OCI-LY3 (cell line): ENCODE measurements around the gene SIGLEC9.

Source experiments
- H2AFZ ChIP-seq: fragments of 200-600, 300-600 bp; shearing (Covaris generic); 2 replicates; pipeline ENCODE4 v1.6.0; 2014; ENCODE audit warnings: antibody characterized with exemption, low read depth, low read length
- H3K27ac ChIP-seq: fragments of 200-600, 300-600 bp; sonication (generic); 2 replicates; pipeline ENCODE4 v1.5.1; 2014; ENCODE audit warnings: mild to moderate bottlenecking, low read length, moderate library complexity, mixed read lengths
- H3K27me3 ChIP-seq: fragments of 200-600, 300-600 bp; sonication (generic); 2 replicates; pipeline ENCODE4 v1.6.1; 2014; ENCODE audit warnings: low read depth, low read length, mixed read lengths
- H3K36me3 ChIP-seq: fragments of 200-600, 300-600 bp; sonication (generic); replicated peaks from 2 replicates; pipeline ENCODE3; 2014; ENCODE audit warnings: low read depth, low read length, mixed read lengths
- H3K4me1 ChIP-seq: fragments of 300-600, 200-600 bp; sonication (generic); 2 replicates; pipeline ENCODE4 v1.6.1; 2014; ENCODE audit warnings: low read length, mixed read lengths
- H3K4me2 ChIP-seq: fragments of 200-600, 300-600 bp; sonication (generic); 2 replicates; pipeline ENCODE4 v1.6.1; 2014; ENCODE audit warnings: low read length, mixed read lengths
- H3K4me3 ChIP-seq: fragments of 300-600, 200-600 bp; sonication (generic); 2 replicates; pipeline ENCODE4 v1.5.1; 2014; ENCODE audit warnings: antibody characterized with exemption, mild to moderate bottlenecking, low read length, moderate library complexity
- H3K79me2 ChIP-seq: fragments of 300-600, 200-600 bp; shearing (Covaris generic); 2 replicates; pipeline ENCODE4 v1.6.1; 2014; ENCODE audit warnings: mild to moderate bottlenecking, low read length, mixed read lengths
- H3K9ac ChIP-seq: fragments of 300-600, 200-600 bp; shearing (Covaris generic); 2 replicates; pipeline ENCODE4 v1.6.0; 2014; ENCODE audit warnings: mild to moderate bottlenecking, low read length, moderate library complexity
- H3K9me3 ChIP-seq: fragments of 200-600, 300-600 bp; shearing (Covaris generic); 2 replicates; pipeline ENCODE4 v1.6.1; 2014; ENCODE audit warnings: low read length, mixed read lengths; ENCODE audit not compliant: insufficient read depth
- H4K20me1 ChIP-seq: fragments of 200-600, 300-600 bp; sonication (generic); 2 replicates; pipeline ENCODE4 v1.6.1; 2016; ENCODE audit warnings: low read length, mixed read lengths; ENCODE audit not compliant: insufficient read depth
- EZH2phosphoT487 ChIP-seq: fragments of 200-600 bp; shearing (Covaris generic); IDR thresholded peaks from 2 replicates; pipeline ENCODE4 v1.6.1; 2018; ENCODE audit warnings: antibody characterized with exemption, mixed run types, low read depth
- TF ChIP-seq, protein P1 (sequence below): fragments of 200-600, 300-600 bp; sonication (generic); IDR thresholded peaks from 2 replicates; pipeline ENCODE4 v1.5.1; 2014; ENCODE audit warnings: antibody characterized with exemption, low read length, low read depth

Gene SIGLEC9

DNA sequence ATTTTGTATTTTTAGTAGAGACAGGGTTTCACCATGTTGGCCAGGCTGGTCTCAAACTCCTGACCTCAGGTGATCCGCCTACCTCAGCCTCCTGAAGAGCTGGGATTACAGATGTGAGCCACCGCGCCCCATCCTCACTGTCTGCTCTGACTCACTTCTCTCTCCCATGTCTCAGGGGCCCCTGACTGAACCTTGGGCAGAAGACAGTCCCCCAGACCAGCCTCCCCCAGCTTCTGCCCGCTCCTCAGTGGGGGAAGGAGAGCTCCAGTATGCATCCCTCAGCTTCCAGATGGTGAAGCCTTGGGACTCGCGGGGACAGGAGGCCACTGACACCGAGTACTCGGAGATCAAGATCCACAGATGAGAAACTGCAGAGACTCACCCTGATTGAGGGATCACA, 5.0 kb downstream of the SIGLEC9 start:
- Histone ChIP-seq H3K36me3 (no peaks in the 10 kb centered on the region), H3K79me2 (no peaks in the 10 kb centered on the region), H2AFZ (no peak overlapping the region), H3K27me3 (peaks cover 22% of the 10 kb centered on the region), H3K4me1 (peaks cover 8% of the 10 kb centered on the region), H4K20me1 (no peaks in the 10 kb centered on the region), H3K9me3 (no peaks in the 10 kb centered on the region), H3K27ac (no peak overlapping the region), H3K4me3 (no peak overlapping the region), H3K4me2 (no peak overlapping the region), H3K9ac (no peak overlapping the region)
- TF ChIP-seq, protein P1, sequence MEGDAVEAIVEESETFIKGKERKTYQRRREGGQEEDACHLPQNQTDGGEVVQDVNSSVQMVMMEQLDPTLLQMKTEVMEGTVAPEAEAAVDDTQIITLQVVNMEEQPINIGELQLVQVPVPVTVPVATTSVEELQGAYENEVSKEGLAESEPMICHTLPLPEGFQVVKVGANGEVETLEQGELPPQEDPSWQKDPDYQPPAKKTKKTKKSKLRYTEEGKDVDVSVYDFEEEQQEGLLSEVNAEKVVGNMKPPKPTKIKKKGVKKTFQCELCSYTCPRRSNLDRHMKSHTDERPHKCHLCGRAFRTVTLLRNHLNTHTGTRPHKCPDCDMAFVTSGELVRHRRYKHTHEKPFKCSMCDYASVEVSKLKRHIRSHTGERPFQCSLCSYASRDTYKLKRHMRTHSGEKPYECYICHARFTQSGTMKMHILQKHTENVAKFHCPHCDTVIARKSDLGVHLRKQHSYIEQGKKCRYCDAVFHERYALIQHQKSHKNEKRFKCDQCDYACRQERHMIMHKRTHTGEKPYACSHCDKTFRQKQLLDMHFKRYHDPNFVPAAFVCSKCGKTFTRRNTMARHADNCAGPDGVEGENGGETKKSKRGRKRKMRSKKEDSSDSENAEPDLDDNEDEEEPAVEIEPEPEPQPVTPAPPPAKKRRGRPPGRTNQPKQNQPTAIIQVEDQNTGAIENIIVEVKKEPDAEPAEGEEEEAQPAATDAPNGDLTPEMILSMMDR = no peak
- TF ChIP-seq EZH2phosphoT487 = no peak

DNA sequence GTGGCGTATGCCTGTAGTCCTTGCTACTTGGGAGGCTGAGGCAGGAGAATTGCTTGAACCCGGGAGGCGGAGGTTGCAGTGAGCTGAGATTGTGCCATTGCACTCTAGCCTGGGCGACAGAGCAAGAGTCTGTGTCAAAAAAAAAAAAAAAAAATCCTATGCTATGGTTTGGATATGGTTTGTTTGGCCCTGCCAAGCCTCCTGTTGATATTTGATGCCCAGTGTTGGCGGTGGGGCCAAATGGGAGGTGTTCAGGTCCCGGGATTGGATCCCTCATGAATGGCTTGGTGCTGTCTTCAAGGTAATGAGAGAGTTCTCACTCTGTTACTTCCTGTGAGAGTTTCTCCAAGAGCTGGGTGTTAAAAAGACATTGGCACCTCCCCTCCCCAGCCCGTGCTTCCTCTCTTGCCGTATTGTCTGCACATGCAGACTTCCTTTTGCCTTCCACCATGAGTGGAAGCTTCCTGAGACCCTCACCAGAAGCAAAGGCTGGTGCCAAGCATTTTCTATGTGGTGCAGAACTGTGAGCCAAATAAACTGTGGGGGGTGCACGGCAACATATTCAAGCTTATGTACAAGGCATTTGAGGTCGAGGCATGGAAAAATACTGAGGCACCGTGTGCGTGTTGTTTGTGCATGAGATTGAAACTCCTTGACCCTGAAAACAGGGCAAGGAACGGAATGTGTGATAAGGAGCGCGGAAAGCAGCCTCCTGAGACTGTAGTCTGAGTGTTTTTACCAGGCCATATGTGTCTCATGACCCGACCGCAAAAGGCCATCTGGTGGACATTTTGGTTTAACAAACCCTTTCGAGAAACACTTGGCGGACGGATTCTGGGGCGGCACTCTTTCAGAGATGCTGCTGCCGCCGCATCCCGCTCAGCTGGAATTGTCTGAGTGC, 7.3 kb downstream of the SIGLEC9 start:
- Histone ChIP-seq H4K20me1 (no peaks in the 10 kb centered on the region), H3K4me3 (peak overlapping the region; percentile 50), H3K27me3 (peaks cover 24% of the 10 kb centered on the region), H2AFZ (peak overlapping the region; percentile 61; the same call in 1 of the 2 replicates), H3K79me2 (no peaks in the 10 kb centered on the region), H3K36me3 (no peaks in the 10 kb centered on the region), H3K9ac (no peak overlapping the region), H3K27ac (no peak overlapping the region), H3K4me1 (peaks cover 24% of the 10 kb centered on the region), H3K9me3 (no peaks in the 10 kb centered on the region; the same call in 1 of the 2 replicates), H3K4me2 (peak overlapping the region; percentile 51)
- no peak for TF ChIP-seq EZH2phosphoT487
- TF ChIP-seq, protein P1 = peak; percentile 13; the same call in 1 of the 2 replicates

- Histone ChIP-seq H3K27me3 (peaks cover 25% of the 10 kb centered on the region), H3K9me3 (no peaks in the 10 kb centered on the region; the same call in 1 of the 2 replicates), H3K79me2 (no peaks in the 10 kb centered on the region), H3K36me3 (no peaks in the 10 kb centered on the region), H3K4me2 (no peak overlapping the region), H3K4me3 (no peak overlapping the region), H4K20me1 (no peaks in the 10 kb centered on the region), H3K9ac (no peak overlapping the region), H3K4me1 (peaks cover 48% of the 10 kb centered on the region), H3K27ac (no peak overlapping the region), H2AFZ (no peak overlapping the region)
- TF ChIP-seq, protein P1 = no peak
- no peak for TF ChIP-seq EZH2phosphoT487
Measured at GRCh38 chr19:51135004-51135403, 10.3 kb downstream of the SIGLEC9 start.

GRCh38 chr19:51135986-51136762, 11.5 kb downstream of the SIGLEC9 start:
- Histone ChIP-seq H3K4me1 (peaks cover 49% of the 10 kb centered on the region), H3K27me3 (peaks cover 27% of the 10 kb centered on the region), H3K4me2 (peak overlapping the region; percentile 26; the same call in 1 of the 2 replicates), H3K4me3 (no peak overlapping the region), H3K36me3 (no peaks in the 10 kb centered on the region), H3K79me2 (no peaks in the 10 kb centered on the region), H3K9me3 (no peaks in the 10 kb centered on the region; the same call in 1 of the 2 replicates), H2AFZ (no peak overlapping the region), H3K27ac (no peak overlapping the region), H4K20me1 (no peaks in the 10 kb centered on the region), H3K9ac (no peak overlapping the region)
- TF ChIP-seq, protein P1 = no peak
- no peak for TF ChIP-seq EZH2phosphoT487
